ENCODE data around the gene ST3GAL6.

ST3GAL6 gene

GRCh38 chr3:98726084-98726483, 37.1 kb upstream of the ST3GAL6 start:
- in situ Hi-C loops (cut with MboI; ENCODE audit: low pct_unique_long_range_greater_than_20kb, low sequenced_read_pairs, unreplicated experiment) = no loop called here
- TF ChIP-seq CTCF (IDR thresholded peaks at IDR 0.05; ENCODE audit: extremely low read depth, insufficient read depth, missing control alignments) = no peak
- no peak for DNase-seq (ENCODE audit: low spot score)

GRCh38 chr3:98727638-98728037, 35.5 kb upstream of the ST3GAL6 start:
- DNase-seq (ENCODE audit: low spot score) = no peak
- TF ChIP-seq CTCF (IDR thresholded peaks at IDR 0.05; ENCODE audit: extremely low read depth, insufficient read depth, missing control alignments) = no peak
- in situ Hi-C loops (cut with MboI; ENCODE audit: low pct_unique_long_range_greater_than_20kb, low sequenced_read_pairs, unreplicated experiment) = no loop called here

- in situ Hi-C loops (cut with MboI; ENCODE audit: low pct_unique_long_range_greater_than_20kb, low sequenced_read_pairs, unreplicated experiment) = no loop called here
- TF ChIP-seq CTCF (IDR thresholded peaks at IDR 0.05; ENCODE audit: extremely low read depth, insufficient read depth, missing control alignments) = no peak
These were observed 34.5 kb upstream of the ST3GAL6 start for GRCh38 chr3:98728672-98729071.

GRCh38 chr3:98730338-98730737, 32.8 kb upstream of the ST3GAL6 start:
- DNase-seq (ENCODE audit: low spot score) = peak; percentile 80
- in situ Hi-C loops (cut with MboI; ENCODE audit: low pct_unique_long_range_greater_than_20kb, low sequenced_read_pairs, unreplicated experiment) = no loop called here
- TF ChIP-seq CTCF (IDR thresholded peaks at IDR 0.05; ENCODE audit: extremely low read depth, insufficient read depth, missing control alignments) = no peak

More at GRCh38 chr3:98728672-98729071, 34.5 kb upstream of the ST3GAL6 start:
- no peak for DNase-seq (ENCODE audit: low spot score)

GRCh38 chr3:98730886-98731537, 32.1 kb upstream of the ST3GAL6 start:
- in situ Hi-C loops (cut with MboI; ENCODE audit: low pct_unique_long_range_greater_than_20kb, low sequenced_read_pairs, unreplicated experiment) = no loop called here
- no peak for DNase-seq (ENCODE audit: low spot score)
- TF ChIP-seq CTCF (IDR thresholded peaks at IDR 0.05; ENCODE audit: extremely low read depth, insufficient read depth, missing control alignments) = no peak

GRCh38 chr3:98731720-98732285, 31.3 kb upstream of the ST3GAL6 start:
- no peak for TF ChIP-seq CTCF (IDR thresholded peaks at IDR 0.05; ENCODE audit: extremely low read depth, insufficient read depth, missing control alignments)
- DNase-seq (ENCODE audit: low spot score) = peak; percentile 64
- in situ Hi-C loops (cut with MboI; ENCODE audit: low pct_unique_long_range_greater_than_20kb, low sequenced_read_pairs, unreplicated experiment) = no loop called here

Data from GM13977 (cell line).